A673 (cell line): ENCODE measurements around the gene SDC1. TPM values are rescaled to one million over a fixed set of nuclear protein-coding genes. Genes with fewer than 3 reads are reported as not detected.

ENCODE experiments used
- BruUV-seq: library from RNA; stranded (reverse); fragments of 400-500 nt; replicated peaks from 2 replicates; lab custom pipeline; 2021; lab: Mats Ljungman, UMichigan
- CTCF ChIA-PET: fragments of 300-600 bp; sonication (Branson Sonifier 250); formaldehyde crosslinking; loops from one replicate; lab custom pipeline; 2022; ENCODE audit warnings: antibody characterized with exemption; lab: Charles Lee
- POLR2A ChIA-PET: fragments of 300-600 bp; sonication (Branson Sonifier 250); formaldehyde crosslinking; loops from one replicate; lab custom pipeline; 2022; ENCODE audit warnings: antibody characterized with exemption; ENCODE audit not compliant: low non-redundant PET; lab: Charles Lee
- DNase-seq: peaks from one replicate; pipeline ENCODE4 v3.0.0-alpha.2; 2015; ENCODE audit warnings: low spot score
- H3K27ac ChIP-seq: fragments of 200-600 bp; sonication (generic); 2 replicates; pipeline ENCODE4 v1.5.1; 2016; ENCODE audit warnings: mixed run types, low read depth, mild to moderate bottlenecking, mixed read lengths, antibody characterized with exemption, low read length; ENCODE audit not compliant: poor library complexity, severe bottlenecking
- H3K27me3 ChIP-seq: fragments of 200-600 bp; sonication (generic); replicated peaks from 2 replicates; pipeline ENCODE4 v1.6.1; 2017; ENCODE audit warnings: mixed run types, low read depth, mild to moderate bottlenecking, mixed read lengths, antibody characterized with exemption, low read length; ENCODE audit not compliant: insufficient read depth, poor library complexity
- H3K36me3 ChIP-seq: fragments of 200-600 bp; sonication (generic); 2 replicates; pipeline ENCODE4 v1.6.1; 2016; ENCODE audit warnings: mixed run types, mild to moderate bottlenecking, mixed read lengths, antibody characterized with exemption, low read length; ENCODE audit not compliant: insufficient read depth, poor library complexity, severe bottlenecking
- H3K4me1 ChIP-seq: fragments of 200-600 bp; sonication (generic); 2 replicates; pipeline ENCODE4 v1.6.1; 2017; ENCODE audit warnings: mixed run types, mild to moderate bottlenecking, mixed read lengths, antibody characterized with exemption, low read length; ENCODE audit not compliant: insufficient read depth, poor library complexity, severe bottlenecking
- H3K4me3 ChIP-seq: fragments of 200-600 bp; sonication (generic); 2 replicates; pipeline ENCODE4 v1.5.1; 2016; ENCODE audit warnings: low read depth, mixed run types, mild to moderate bottlenecking, mixed read lengths, low read length; ENCODE audit not compliant: poor library complexity, severe bottlenecking
- H3K9me3 ChIP-seq: fragments of 200-600 bp; sonication (generic); 2 replicates; pipeline ENCODE4 v1.6.1; 2016; ENCODE audit warnings: mixed run types, low read depth, mild to moderate bottlenecking, mixed read lengths, antibody characterized with exemption, low read length; ENCODE audit not compliant: poor library complexity, severe bottlenecking
- CTCF ChIP-seq: fragments of 300-800, 200-600 bp; sonication (generic); conservative IDR thresholded peaks from 2 replicates; pipeline ENCODE4 v1.5.1; 2017; ENCODE audit warnings: low read depth, mild to moderate bottlenecking, antibody characterized with exemption, low read length, moderate library complexity, mixed read lengths
- EZH2 ChIP-seq: fragments of 200-600 bp; sonication (generic); IDR thresholded peaks from 2 replicates; pipeline ENCODE4 v1.6.1; 2017; ENCODE audit warnings: borderline replicate concordance, low read depth, mild to moderate bottlenecking, mixed read lengths, antibody characterized with exemption, low read length; ENCODE audit not compliant: poor library complexity, severe bottlenecking
- intact Hi-C: fragments of 100-400 bp; cut with micrococcal nuclease; formaldehyde crosslinking; loops from one replicate; pipeline ENCODE4 v1.10.0; 2022; ENCODE audit not compliant: unreplicated experiment
- total RNA-seq: library from RNA; stranded (reverse); gene quantifications from 2 replicates; pipeline ENCODE4 v1.2.3, GENCODE V29; 2021

SDC1 gene
- total RNA-seq, 1 experiment from 2014 or later, result 1.4 TPM

- Histone ChIP-seq H3K4me1 (no peaks in the 10 kb centered on the region), H3K27ac (no peak overlapping the region), H3K36me3 (no peaks in the 10 kb centered on the region), H3K9me3 (no peaks in the 10 kb centered on the region), H3K4me3 (no peak overlapping the region), H3K27me3 (no peaks in the 10 kb centered on the region)
- TF ChIP-seq EZH2, result no peak
- intact Hi-C loops, result no loop called here
- no peak for DNase-seq
- BruUV-seq, result no TSS peak
- POLR2A ChIA-PET, result no interaction called here
- CTCF ChIA-PET, result no interaction called here
Observed at GRCh38 chr2:20175267-20175666, 49.7 kb downstream of the SDC1 start.

GRCh38 chr2:20174410-20174809 lies 50.5 kb downstream of the SDC1 start:
- DNase-seq, result no peak
- TF ChIP-seq EZH2 (no peak), CTCF (no peak)
- Histone ChIP-seq H3K36me3 (no peaks in the 10 kb centered on the region), H3K4me3 (no peak overlapping the region), H3K27me3 (no peaks in the 10 kb centered on the region), H3K27ac (no peak overlapping the region), H3K4me1 (no peaks in the 10 kb centered on the region), H3K9me3 (no peaks in the 10 kb centered on the region)
- no TSS peak for BruUV-seq
- CTCF ChIA-PET, result no interaction called here
- POLR2A ChIA-PET, result no interaction called here
- intact Hi-C loops, result no loop called here

GRCh38 chr2:20173496-20174402 lies 51.2 kb downstream of the SDC1 start:
- no TSS peak for BruUV-seq
- H3K9me3 ChIP-seq, result no peaks in the 10 kb centered on the region
- TF ChIP-seq EZH2, result no peak
- TF ChIP-seq CTCF, result no peak
- no peak overlapping the region for H3K27ac ChIP-seq
- POLR2A ChIA-PET, result no interaction called here
- H3K4me1 ChIP-seq, result no peaks in the 10 kb centered on the region
- DNase-seq, result no peak
- H3K27me3 ChIP-seq, result no peaks in the 10 kb centered on the region
- H3K36me3 ChIP-seq, result no peaks in the 10 kb centered on the region
- intact Hi-C loops, result no loop called here
- CTCF ChIA-PET, result no interaction called here
- no peak overlapping the region for H3K4me3 ChIP-seq
